Upper lobe of left lung (tissue), 4 donors: ENCODE data around the gene DLL1.

Experiments used
- POLR2AphosphoS5 ChIP-seq, 2 donors: sonication (generic); formaldehyde crosslinking; IDR thresholded peaks; one replicate each; pipeline ENCODE4 v1.5.1; 2017; ENCODE audit warnings: antibody characterized with exemption in 2 of 2
- TF ChIP-seq, protein P1 (sequence below), 6 experiments: fragments of 450-650 bp in 4 of 6; fragments of 200-600 bp in 2 of 6; sonication (generic) in 2 of 6; IDR thresholded peaks; one replicate each; pipeline ENCODE4 v1.5.1; 2016 to 2019; ENCODE audit warnings: antibody characterized with exemption in 6 of 6

DNA sequence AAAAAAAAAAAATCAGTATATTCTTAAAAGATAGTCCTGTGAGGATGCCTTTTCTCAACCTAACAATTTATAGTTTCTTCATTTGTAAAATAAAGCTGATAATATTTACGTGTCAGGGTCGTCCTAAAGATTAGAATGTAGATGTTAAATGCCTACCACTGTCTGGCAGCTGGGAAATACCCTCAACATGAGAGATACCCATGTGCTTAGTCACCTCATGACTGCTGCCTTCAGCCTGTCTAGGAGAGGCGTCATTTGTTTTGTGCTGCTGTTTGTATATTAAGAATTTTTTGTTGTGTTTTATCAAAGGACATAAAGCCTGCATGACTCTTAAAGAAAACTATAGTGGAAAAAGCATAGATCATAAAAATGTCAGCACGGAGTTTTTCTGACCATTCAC, 25.2 kb upstream of the DLL1 start:
- no peak for TF ChIP-seq POLR2AphosphoS5 (IDR thresholded peaks at IDR 0.05)
- TF ChIP-seq, protein P1, sequence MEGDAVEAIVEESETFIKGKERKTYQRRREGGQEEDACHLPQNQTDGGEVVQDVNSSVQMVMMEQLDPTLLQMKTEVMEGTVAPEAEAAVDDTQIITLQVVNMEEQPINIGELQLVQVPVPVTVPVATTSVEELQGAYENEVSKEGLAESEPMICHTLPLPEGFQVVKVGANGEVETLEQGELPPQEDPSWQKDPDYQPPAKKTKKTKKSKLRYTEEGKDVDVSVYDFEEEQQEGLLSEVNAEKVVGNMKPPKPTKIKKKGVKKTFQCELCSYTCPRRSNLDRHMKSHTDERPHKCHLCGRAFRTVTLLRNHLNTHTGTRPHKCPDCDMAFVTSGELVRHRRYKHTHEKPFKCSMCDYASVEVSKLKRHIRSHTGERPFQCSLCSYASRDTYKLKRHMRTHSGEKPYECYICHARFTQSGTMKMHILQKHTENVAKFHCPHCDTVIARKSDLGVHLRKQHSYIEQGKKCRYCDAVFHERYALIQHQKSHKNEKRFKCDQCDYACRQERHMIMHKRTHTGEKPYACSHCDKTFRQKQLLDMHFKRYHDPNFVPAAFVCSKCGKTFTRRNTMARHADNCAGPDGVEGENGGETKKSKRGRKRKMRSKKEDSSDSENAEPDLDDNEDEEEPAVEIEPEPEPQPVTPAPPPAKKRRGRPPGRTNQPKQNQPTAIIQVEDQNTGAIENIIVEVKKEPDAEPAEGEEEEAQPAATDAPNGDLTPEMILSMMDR (IDR thresholded peaks at IDR 0.05) = no peak
